B cell (primary cell): ENCODE measurements around the gene SNX19. TPM values are rescaled to one million over a fixed set of nuclear protein-coding genes. Genes with fewer than 3 reads are reported as not detected.

Experiments used
- ATAC-seq: fragments of 200-7000 bp; cut with Tn5 transposase; one replicate; pipeline ENCODE4 v1.10.0; 2021; ENCODE audit warnings: low read depth, mild to moderate bottlenecking, moderate number of reproducible peaks, moderate library complexity
- CTCF ChIA-PET: fragments of 350-600 bp; sonication (Branson Sonifier 250); formaldehyde crosslinking; loops from one replicate; lab custom pipeline; 2021; ENCODE audit warnings: antibody characterized with exemption, inconsistent platforms; lab: Charles Lee
- POLR2A ChIA-PET: fragments of 350-600 bp; sonication (Branson Sonifier 250); formaldehyde crosslinking; loops from one replicate; lab custom pipeline; 2021; ENCODE audit warnings: antibody characterized with exemption; lab: Charles Lee
- DNase-seq: peaks from one replicate; pipeline ENCODE4 v3.0.0; 2013
- H2AFZ ChIP-seq: 2 replicates; pipeline ENCODE4 v1.6.1; 2012; ENCODE audit warnings: mild to moderate bottlenecking, low read depth, low read length; ENCODE audit not compliant: insufficient read depth, poor library complexity, severe bottlenecking
- H3K27ac ChIP-seq, 2 donors: 1 replicate in 1 of 2; 2 replicates in 1 of 2; pipeline ENCODE4 v1.5.1; 2012 to 2013; ENCODE audit warnings: low read length in 2 of 2, mild to moderate bottlenecking in 2 of 2, moderate library complexity in 1 of 2
- H3K27me3 ChIP-seq, 4 experiments: fragments of 200-600 bp in 1 of 4; sonication (generic) in 1 of 4; replicated peaks in 1 of 4; 1 replicate in 2 of 4; 2 replicates in 2 of 4; pipeline versions ENCODE4 v1.6.1 to v1.7.0; 2013 to 2016; ENCODE audit warnings: low read length in 3 of 4, mild to moderate bottlenecking in 2 of 4, mixed read lengths in 1 of 4, moderate library complexity in 1 of 4; ENCODE audit not compliant: insufficient read depth in 4 of 4, control insufficient read depth in 3 of 4; ENCODE audit errors: control extremely low read depth in 1 of 4
- H3K36me3 ChIP-seq, 2 experiments: replicated peaks in 1 of 2; 1 replicate in 1 of 2; 2 replicates in 1 of 2; pipeline versions ENCODE4 v1.6.1 to v1.7.1; 2013; ENCODE audit warnings: low read length in 1 of 2; ENCODE audit not compliant: insufficient read depth in 2 of 2, control insufficient read depth in 1 of 2; ENCODE audit errors: control extremely low read depth in 1 of 2, extremely low read depth in 1 of 2
- H3K4me1 ChIP-seq, 2 donors: fragments of 200-600 bp in 1 of 2; sonication (generic) in 1 of 2; 1 replicate in 1 of 2; 2 replicates in 1 of 2; pipeline versions ENCODE4 v1.5.1 to v1.6.1; 2013 to 2017; ENCODE audit warnings: low read length in 2 of 2; ENCODE audit not compliant: control insufficient read depth in 2 of 2, insufficient read depth in 2 of 2
- H3K4me2 ChIP-seq: replicated peaks from 2 replicates; pipeline ENCODE3; 2012; ENCODE audit warnings: mild to moderate bottlenecking, low read depth, low read length; ENCODE audit not compliant: poor library complexity, severe bottlenecking
- H3K4me3 ChIP-seq, 5 experiments: fragments of 200-600 bp in 1 of 5; sonication (generic) in 1 of 5; 1 replicate in 3 of 5; 2 replicates in 2 of 5; pipeline versions ENCODE4 v1.5.1 to v1.7.0; 2011 to 2016; ENCODE audit warnings: low read length in 4 of 5, mild to moderate bottlenecking in 4 of 5, low read depth in 2 of 5, control low read depth in 1 of 5, moderate library complexity in 1 of 5; ENCODE audit not compliant: insufficient read depth in 1 of 5; ENCODE audit errors: control extremely low read depth in 1 of 5, extremely low read depth in 1 of 5
- H3K79me2 ChIP-seq: fragments of 200-600 bp; sonication (generic); one replicate; pipeline ENCODE4 v1.6.0; 2016; ENCODE audit warnings: low read length; ENCODE audit not compliant: control insufficient read depth, insufficient read depth
- H3K9ac ChIP-seq: fragments of 200-600 bp; sonication (generic); 2 replicates; pipeline ENCODE4 v1.6.1; 2017; ENCODE audit warnings: mild to moderate bottlenecking, low read length, moderate library complexity
- H3K9me3 ChIP-seq, 3 donors: one replicate each; pipeline versions ENCODE4 v1.6.1 to v1.7.1; 2013; ENCODE audit warnings: low read length in 2 of 3; ENCODE audit not compliant: control insufficient read depth in 2 of 3, insufficient read depth in 1 of 3; ENCODE audit errors: control extremely low read depth in 1 of 3
- H4K20me1 ChIP-seq: 2 replicates; pipeline ENCODE4 v1.6.0; 2012; ENCODE audit warnings: mild to moderate bottlenecking, low read length; ENCODE audit not compliant: insufficient read depth, control insufficient read depth, poor library complexity, severe bottlenecking
- H3K27ac Mint-ChIP-seq: one replicate; pipeline ENCODE4 v1.8.0; 2021; ENCODE audit warnings: mixed read lengths
- H3K27me3 Mint-ChIP-seq: one replicate; pipeline ENCODE4 v1.8.0; 2021; ENCODE audit warnings: mixed read lengths
- H3K4me1 Mint-ChIP-seq: one replicate; pipeline ENCODE4 v1.8.0; 2021; ENCODE audit warnings: mixed read lengths
- H3K4me3 Mint-ChIP-seq: one replicate; pipeline ENCODE4 v1.8.0; 2021; ENCODE audit warnings: mixed read lengths
- H3K9me3 Mint-ChIP-seq: one replicate; pipeline ENCODE4 v1.8.0; 2022; ENCODE audit warnings: mixed read lengths; ENCODE audit not compliant: insufficient read depth
- EZH2 ChIP-seq: IDR thresholded peaks from 2 replicates; pipeline ENCODE4 v1.6.1; 2012; ENCODE audit warnings: borderline replicate concordance, low read depth, mild to moderate bottlenecking, moderate library complexity, low read length; ENCODE audit not compliant: insufficient read depth, poor library complexity, severe bottlenecking
- WGBS: methylation state at CpG from one replicate; pipeline ENCODE4 v1.1.5; 2013; ENCODE audit warnings: missing lambda C conversion rate; ENCODE audit not compliant: insufficient coverage; 5-methylcytosine and 5-hydroxymethylcytosine counted together
- intact Hi-C: fragments of 100-400 bp; cut with micrococcal nuclease; formaldehyde crosslinking; loops from one replicate; pipeline ENCODE4 v1.10.0; 2022
- polyA plus RNA-seq: library from polyadenylated mRNA; depleted of rRNA; stranded (reverse); fragments of >200 nt; gene quantifications from 2 replicates; pipeline ENCODE4 v1.2.3, GENCODE V29; 2012
- total RNA-seq, 2 donors: library from RNA; stranded (reverse); fragments of 120-200 nt in 1 of 2; gene quantifications; 1 replicate in 1 of 2; 2 replicates in 1 of 2; pipeline versions ENCODE4 v1.2.3 to v1.2.4, GENCODE V29; 2013 to 2022
- TF ChIP-seq, protein P1 (sequence below): fragments of 200-600 bp; IDR thresholded peaks from one replicate; pipeline ENCODE4 v1.8.0; 2022; ENCODE audit warnings: antibody characterized with exemption, mild to moderate bottlenecking

SNX19 gene
- total and polyA plus RNA-seq, 2 donors (not counting 1 experiment from before 2014, with no cell fraction given): 24.2 to 74.0 TPM

DNA sequence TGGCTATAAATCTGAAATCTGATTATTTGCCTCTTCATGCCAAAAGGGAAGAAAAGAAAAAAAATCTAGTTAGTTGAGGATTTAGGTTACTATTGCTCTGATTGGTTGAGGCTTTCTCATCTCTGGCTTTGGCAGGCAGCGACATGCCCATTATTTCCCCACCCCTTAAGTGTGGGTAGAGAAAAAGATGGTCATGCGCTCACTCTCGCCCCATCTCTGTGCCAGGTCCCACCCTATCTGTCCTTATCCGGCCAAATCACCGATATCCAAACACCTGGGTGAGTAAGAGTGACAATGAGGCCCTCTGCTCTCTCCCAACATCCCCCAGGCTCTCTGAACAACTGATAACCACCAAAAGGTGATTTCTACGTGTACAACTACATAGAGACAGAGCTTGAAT is 31.2 kb upstream of the SNX19 start:
- Mint-ChIP-seq H3K27ac (no peak overlapping the region), H3K4me3 (no peak overlapping the region), H3K4me1 (no peaks in the 10 kb centered on the region), H3K9me3 (no peaks in the 10 kb centered on the region), H3K27me3 (peaks cover 17% of the 10 kb centered on the region)
- Histone ChIP-seq H3K4me3 (no peak overlapping the region), H3K27ac (no peak overlapping the region), H3K9ac (no peak overlapping the region), H3K9me3 (peaks cover 0 to 3% (median 0%) of the 10 kb centered on the region in 3 donors), H4K20me1 (no peaks in the 10 kb centered on the region), H3K36me3 (no peaks in the 10 kb centered on the region), H3K4me1 (no peaks in the 10 kb centered on the region), H2AFZ (no peak overlapping the region), H3K4me2 (no peak overlapping the region), H3K27me3 (peaks cover 0 to 7% (median 2%) of the 10 kb centered on the region in 4 experiments), H3K79me2 (no peaks in the 10 kb centered on the region)
- DNase-seq (no peak), ATAC-seq (no peak)
- ChIA-PET POLR2A (no interaction called here), CTCF (no interaction called here)
- TF ChIP-seq, protein P1, sequence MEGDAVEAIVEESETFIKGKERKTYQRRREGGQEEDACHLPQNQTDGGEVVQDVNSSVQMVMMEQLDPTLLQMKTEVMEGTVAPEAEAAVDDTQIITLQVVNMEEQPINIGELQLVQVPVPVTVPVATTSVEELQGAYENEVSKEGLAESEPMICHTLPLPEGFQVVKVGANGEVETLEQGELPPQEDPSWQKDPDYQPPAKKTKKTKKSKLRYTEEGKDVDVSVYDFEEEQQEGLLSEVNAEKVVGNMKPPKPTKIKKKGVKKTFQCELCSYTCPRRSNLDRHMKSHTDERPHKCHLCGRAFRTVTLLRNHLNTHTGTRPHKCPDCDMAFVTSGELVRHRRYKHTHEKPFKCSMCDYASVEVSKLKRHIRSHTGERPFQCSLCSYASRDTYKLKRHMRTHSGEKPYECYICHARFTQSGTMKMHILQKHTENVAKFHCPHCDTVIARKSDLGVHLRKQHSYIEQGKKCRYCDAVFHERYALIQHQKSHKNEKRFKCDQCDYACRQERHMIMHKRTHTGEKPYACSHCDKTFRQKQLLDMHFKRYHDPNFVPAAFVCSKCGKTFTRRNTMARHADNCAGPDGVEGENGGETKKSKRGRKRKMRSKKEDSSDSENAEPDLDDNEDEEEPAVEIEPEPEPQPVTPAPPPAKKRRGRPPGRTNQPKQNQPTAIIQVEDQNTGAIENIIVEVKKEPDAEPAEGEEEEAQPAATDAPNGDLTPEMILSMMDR: no peak
- no peak for TF ChIP-seq EZH2
- intact Hi-C loops: no loop called here
- 100% methylated on average over 2 of the region's 6 CpGs for WGBS

- Histone ChIP-seq H3K27ac (no peak overlapping the region), H3K79me2 (no peaks in the 10 kb centered on the region), H3K9me3 (peaks cover 0 to 3% (median 0%) of the 10 kb centered on the region in 3 donors), H3K4me3 (no peak overlapping the region), H4K20me1 (no peaks in the 10 kb centered on the region), H3K9ac (no peak overlapping the region), H2AFZ (no peak overlapping the region), H3K4me1 (no peaks in the 10 kb centered on the region), H3K36me3 (no peaks in the 10 kb centered on the region), H3K27me3 (peaks cover 0 to 7% (median 2%) of the 10 kb centered on the region in 4 experiments), H3K4me2 (no peak overlapping the region)
- ATAC-seq (no peak), DNase-seq (no peak)
- H3K4me3 Mint-ChIP-seq: no peak overlapping the region
- intact Hi-C loops: no loop called here
- POLR2A ChIA-PET: no interaction called here
- no peak for TF ChIP-seq EZH2
- TF ChIP-seq, protein P1: no peak
- peaks cover 17% of the 10 kb centered on the region for H3K27me3 Mint-ChIP-seq
- no CpG with 5 or more reads among the region's 3 CpGs for WGBS
- H3K9me3 Mint-ChIP-seq: no peaks in the 10 kb centered on the region
- H3K4me1 Mint-ChIP-seq: no peaks in the 10 kb centered on the region
- CTCF ChIA-PET: no interaction called here
- no peak overlapping the region for H3K27ac Mint-ChIP-seq
Measured at GRCh38 chr11:130947058-130947457, 30.8 kb upstream of the SNX19 start.
